ENCODE data around the gene LAMC2. TPM values are rescaled to one million over a fixed set of nuclear protein-coding genes. Genes with fewer than 3 reads are reported as not detected.

LAMC2 gene
- total RNA-seq, 1 donor from 2014 or later, result 24.9 TPM

DNA sequence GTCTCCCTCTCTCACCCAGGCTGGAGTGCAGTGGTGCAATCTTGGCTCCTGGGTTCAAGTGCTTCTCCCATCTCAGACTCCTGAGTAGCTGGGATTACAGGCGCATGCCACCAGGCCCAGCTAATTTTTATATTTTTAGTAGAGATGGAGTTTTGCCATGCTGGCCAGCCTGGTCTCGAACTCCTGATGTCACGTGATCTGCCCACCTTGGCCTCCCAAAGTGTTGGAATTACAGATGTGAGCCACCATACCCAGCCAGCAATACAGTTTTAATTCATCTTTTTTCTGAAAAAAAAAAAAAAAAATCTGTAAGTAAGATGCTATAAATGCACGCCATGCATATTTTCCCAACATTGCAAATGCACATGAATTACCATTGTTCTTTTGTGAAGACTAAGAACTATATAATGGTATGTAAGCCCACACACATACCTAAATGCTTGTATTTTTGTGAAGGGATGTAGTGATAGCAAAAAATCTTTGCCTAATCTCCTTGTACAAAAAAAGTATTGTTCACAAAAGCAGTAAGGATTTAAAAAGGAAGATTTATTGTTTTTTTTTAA lies 8.0 kb downstream of the LAMC2 start:
- TF ChIP-seq, protein P1, sequence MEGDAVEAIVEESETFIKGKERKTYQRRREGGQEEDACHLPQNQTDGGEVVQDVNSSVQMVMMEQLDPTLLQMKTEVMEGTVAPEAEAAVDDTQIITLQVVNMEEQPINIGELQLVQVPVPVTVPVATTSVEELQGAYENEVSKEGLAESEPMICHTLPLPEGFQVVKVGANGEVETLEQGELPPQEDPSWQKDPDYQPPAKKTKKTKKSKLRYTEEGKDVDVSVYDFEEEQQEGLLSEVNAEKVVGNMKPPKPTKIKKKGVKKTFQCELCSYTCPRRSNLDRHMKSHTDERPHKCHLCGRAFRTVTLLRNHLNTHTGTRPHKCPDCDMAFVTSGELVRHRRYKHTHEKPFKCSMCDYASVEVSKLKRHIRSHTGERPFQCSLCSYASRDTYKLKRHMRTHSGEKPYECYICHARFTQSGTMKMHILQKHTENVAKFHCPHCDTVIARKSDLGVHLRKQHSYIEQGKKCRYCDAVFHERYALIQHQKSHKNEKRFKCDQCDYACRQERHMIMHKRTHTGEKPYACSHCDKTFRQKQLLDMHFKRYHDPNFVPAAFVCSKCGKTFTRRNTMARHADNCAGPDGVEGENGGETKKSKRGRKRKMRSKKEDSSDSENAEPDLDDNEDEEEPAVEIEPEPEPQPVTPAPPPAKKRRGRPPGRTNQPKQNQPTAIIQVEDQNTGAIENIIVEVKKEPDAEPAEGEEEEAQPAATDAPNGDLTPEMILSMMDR (IDR thresholded peaks at IDR 0.05), result no peak
- intact Hi-C loops (cut with DNase I), result no loop called here

DNA sequence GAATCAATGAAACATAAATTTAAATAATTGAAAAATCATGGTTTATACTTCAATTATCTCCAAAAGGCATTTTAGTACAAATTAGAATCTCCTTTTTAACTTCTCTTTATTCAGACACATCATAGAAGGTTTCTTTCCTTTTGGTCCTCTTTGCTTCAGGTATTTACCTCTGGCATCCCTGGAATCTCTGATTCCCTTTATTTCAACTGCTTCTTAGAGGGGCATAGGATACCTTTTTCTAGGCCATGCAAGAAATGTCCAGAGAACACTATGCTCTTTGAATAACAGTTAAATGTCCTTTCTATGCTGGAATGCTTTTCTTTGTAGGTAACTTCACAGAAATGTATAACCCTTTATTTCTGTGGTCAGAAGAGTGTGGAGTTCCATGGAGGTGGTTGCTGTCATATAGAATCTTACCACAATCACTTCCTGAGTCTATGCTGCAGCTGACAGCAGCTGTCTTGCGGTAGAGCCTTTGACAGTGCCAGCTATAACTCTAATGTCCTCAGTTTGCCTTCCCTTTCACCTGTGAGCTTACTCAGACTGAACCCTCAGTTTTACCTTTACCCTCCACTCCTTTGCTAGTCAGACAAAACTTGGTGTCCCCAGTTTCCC lies 8.6 kb downstream of the LAMC2 start:
- Histone ChIP-seq H3K4me1 (no peaks in the 10 kb centered on the region), H3K27me3 (ENCODE audit: low read depth) (no peaks in the 10 kb centered on the region), H3K4me3 (no peak overlapping the region), H3K9me3 (no peaks in the 10 kb centered on the region), H3K27ac (no peak overlapping the region), H3K36me3 (no peaks in the 10 kb centered on the region)
- TF ChIP-seq, protein P1 (IDR thresholded peaks at IDR 0.05), result no peak
- intact Hi-C loops (cut with DNase I), result no loop called here
- DNase-seq (no peak), ATAC-seq (no peak)

More for the DNA sequence above, 8.0 kb downstream of the LAMC2 start:
- Histone ChIP-seq H3K27ac (no peak overlapping the region), H3K36me3 (no peaks in the 10 kb centered on the region), H3K27me3 (ENCODE audit: low read depth) (no peaks in the 10 kb centered on the region), H3K4me1 (no peaks in the 10 kb centered on the region), H3K9me3 (no peaks in the 10 kb centered on the region), H3K4me3 (no peak overlapping the region)
- DNase-seq (no peak), ATAC-seq (no peak)

DNA sequence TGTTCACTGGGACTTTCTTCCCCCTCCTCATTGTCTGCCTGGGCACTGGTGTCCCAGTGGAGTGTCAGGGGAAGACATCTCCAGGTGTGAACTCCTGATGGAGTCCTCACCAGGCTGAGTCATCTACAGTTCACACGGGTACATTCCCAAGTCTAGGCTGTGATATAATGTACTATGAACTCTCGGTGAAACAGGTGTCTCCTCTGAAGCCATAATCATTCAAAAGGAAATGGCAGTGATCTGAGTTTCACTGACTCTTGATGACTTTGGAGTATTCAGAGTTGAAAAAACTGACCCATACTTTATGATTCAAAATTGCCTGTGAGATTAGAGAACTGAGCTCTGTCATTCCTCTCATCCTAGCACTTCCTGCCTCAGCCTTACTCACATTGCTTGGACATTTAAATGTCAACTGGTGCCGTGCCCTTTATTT lies 9.1 kb downstream of the LAMC2 start:
- intact Hi-C loops (cut with DNase I), result no loop called here

DNA sequence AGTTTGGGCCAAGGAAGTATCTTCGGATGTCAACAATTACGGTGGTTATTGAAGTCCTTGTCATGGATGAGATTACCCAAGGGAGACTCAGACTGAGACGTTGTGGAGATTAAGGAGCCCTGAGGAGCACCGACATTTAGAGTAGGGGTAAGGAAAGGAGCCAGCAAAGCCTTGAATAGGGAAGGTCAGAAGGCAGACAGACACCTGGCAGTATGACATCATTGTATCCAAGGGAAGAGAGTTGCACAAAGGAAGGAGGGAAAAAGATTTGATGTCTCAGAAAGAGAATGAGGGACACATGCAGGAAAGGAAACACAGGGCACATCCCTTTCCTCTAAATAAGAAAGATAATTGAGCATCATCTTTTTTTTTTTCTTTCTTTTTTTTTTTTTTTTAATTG lies 11.7 kb downstream of the LAMC2 start:
- intact Hi-C loops (cut with DNase I), result no loop called here
- Histone ChIP-seq H3K4me1 (no peaks in the 10 kb centered on the region), H3K36me3 (no peaks in the 10 kb centered on the region), H3K4me3 (no peak overlapping the region), H3K9me3 (no peaks in the 10 kb centered on the region), H3K27me3 (ENCODE audit: low read depth) (no peaks in the 10 kb centered on the region), H3K27ac (no peak overlapping the region)
- no peak for DNase-seq
- no peak for ATAC-seq
- TF ChIP-seq, protein P1 (IDR thresholded peaks at IDR 0.05), result no peak

More for the DNA sequence above, 9.1 kb downstream of the LAMC2 start:
- H3K4me1 ChIP-seq, result no peaks in the 10 kb centered on the region
- H3K36me3 ChIP-seq, result no peaks in the 10 kb centered on the region
- H3K27me3 ChIP-seq (ENCODE audit: low read depth), result no peaks in the 10 kb centered on the region
- ATAC-seq, result peak in 1 of 2 donors; percentile 9
- no peak for DNase-seq
- H3K9me3 ChIP-seq, result no peaks in the 10 kb centered on the region
- TF ChIP-seq, protein P1 (IDR thresholded peaks at IDR 0.05), result no peak
- H3K27ac ChIP-seq, result no peak overlapping the region
- H3K4me3 ChIP-seq, result no peak overlapping the region

DNA sequence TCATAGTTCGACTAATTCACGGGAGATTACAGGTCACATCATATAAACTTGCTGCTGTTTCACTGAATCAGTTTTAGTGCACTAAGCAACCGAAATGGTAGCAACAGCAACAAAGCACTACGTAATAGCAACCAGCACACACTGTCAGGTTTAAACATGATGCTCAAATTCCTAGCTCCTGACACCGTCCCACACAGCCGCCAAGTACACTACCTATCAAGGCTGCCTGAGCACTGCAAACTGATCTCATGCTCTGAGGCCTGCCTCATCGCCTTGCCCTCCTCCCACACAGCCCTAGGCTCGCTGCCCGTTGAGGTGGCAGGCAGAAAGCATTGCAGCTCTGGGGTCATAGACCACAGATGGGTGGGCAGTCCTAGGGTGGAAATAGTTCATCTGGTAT lies 12.4 kb downstream of the LAMC2 start:
- Histone ChIP-seq H3K27ac (no peak overlapping the region), H3K4me1 (no peaks in the 10 kb centered on the region), H3K9me3 (no peaks in the 10 kb centered on the region), H3K27me3 (ENCODE audit: low read depth) (no peaks in the 10 kb centered on the region), H3K36me3 (no peaks in the 10 kb centered on the region), H3K4me3 (no peak overlapping the region)
- ATAC-seq (peak; percentile 34 to 37), DNase-seq (no peak)
- intact Hi-C loops (cut with DNase I), result no loop called here
- TF ChIP-seq, protein P1 (IDR thresholded peaks at IDR 0.05), result no peak
